GM18858 (cell line): ENCODE data around the gene FANCD2.
"Not testable (repeated sequence)": the region's sequence is repeated elsewhere in the genome, so short reads cannot be mapped to it uniquely, and the experiment has no call there.

ENCODE experiments used
- ATAC-seq: cut with Tn5 transposase; IDR thresholded peaks from one replicate; pipeline ENCODE4 v1.9.1; 2021; ENCODE audit not compliant: unreplicated experiment

The FANCD2 gene

GRCh38 chr3:10093678-10094077, 67.4 kb downstream of the FANCD2 start:
- no peak for ATAC-seq

GRCh38 chr3:10099041-10099440, 72.8 kb downstream of the FANCD2 start:
- ATAC-seq, result no peak

- no peak for ATAC-seq
Observed at GRCh38 chr3:10106919-10107318, 80.7 kb downstream of the FANCD2 start.

GRCh38 chr3:10108091-10108490, 81.9 kb downstream of the FANCD2 start, which contains the start of gene FANCD2OS:
Gene FANCD2OS (minus strand): TSS chr3:10108255. CDS start chr3:10104774, 3,481 bp downstream.
- ATAC-seq, result no peak

GRCh38 chr3:10115326-10116137, 89.3 kb downstream of the FANCD2 start, which contains the start of gene BRK1:
Gene BRK1 (plus strand): TSS chr3:10115675. CDS start chr3:10115702, 27 bp downstream.
- ATAC-seq, result peak; percentile 95

GRCh38 chr3:10116138-10116460, 89.9 kb downstream of the FANCD2 start:
- peak; percentile 7 for ATAC-seq

GRCh38 chr3:10116928-10117327, 90.7 kb downstream of the FANCD2 start:
- ATAC-seq, result no peak

GRCh38 chr3:10119376-10119775, 93.1 kb downstream of the FANCD2 start:
- ATAC-seq, result no peak

- ATAC-seq, result no peak
Observed at GRCh38 chr3:10121064-10121463, 94.8 kb downstream of the FANCD2 start.

GRCh38 chr3:10122724-10123123, 96.5 kb downstream of the FANCD2 start:
- no peak for ATAC-seq

- ATAC-seq, result not testable (repeated sequence)
Observed at GRCh38 chr3:10135872-10136271, 109.6 kb downstream of the FANCD2 start.

- ATAC-seq, result no peak
Observed at GRCh38 chr3:10136426-10137005, 110.3 kb downstream of the FANCD2 start.

GRCh38 chr3:10137178-10137577, 110.9 kb downstream of the FANCD2 start:
- ATAC-seq, result no peak

GRCh38 chr3:10140996-10141546, 114.8 kb downstream of the FANCD2 start:
- no peak for ATAC-seq

GRCh38 chr3:10142707-10143560, 116.7 kb downstream of the FANCD2 start:
- ATAC-seq, result no peak

- no peak for ATAC-seq
Observed at GRCh38 chr3:10145685-10146084, 119.4 kb downstream of the FANCD2 start.

- no peak for ATAC-seq
Observed at GRCh38 chr3:10149226-10149625, 123.0 kb downstream of the FANCD2 start.

- ATAC-seq, result no peak
Observed at GRCh38 chr3:10150987-10151386, 124.8 kb downstream of the FANCD2 start.
